H1 (cell line): ENCODE results near the gene CHAC2. TPM values are rescaled to one million over a fixed set of nuclear protein-coding genes. Genes with fewer than 3 reads are reported as not detected.

Source experiments
- CTCF ChIA-PET: fragments of 300-600 bp; sonication (Branson Sonifier 250); formaldehyde crosslinking; loops from one replicate; lab custom pipeline; 2021; ENCODE audit not compliant: partially characterized antibody; lab: Charles Lee
- POLR2A ChIA-PET: fragments of 300-600 bp; sonication (Branson Sonifier 250); formaldehyde crosslinking; loops from one replicate; lab custom pipeline; 2021; ENCODE audit warnings: inconsistent platforms; ENCODE audit not compliant: partially characterized antibody; lab: Charles Lee
- DNase-seq, 2 experiments: peaks; one replicate each; pipeline versions ENCODE4 v3.0.0 to v3.0.0-alpha.2; 2010 to 2022; ENCODE audit warnings: low spot score in 2 of 2, low read depth in 1 of 2, mixed read lengths in 1 of 2
- FAIRE-seq: peaks from 2 replicates; lab custom pipeline; 2011; peaks lifted over from hg19 to GRCh38; lab: Jason Lieb, UNC
- H2AFZ ChIP-seq: 2 replicates; pipeline ENCODE4 v1.8.1; 2012; ENCODE audit warnings: low read length, inconsistent platforms
- H2AK5ac ChIP-seq: 2 replicates; pipeline ENCODE4 v1.6.1; 2013; ENCODE audit warnings: low read depth, low read length
- H2BK120ac ChIP-seq: replicated peaks from 2 replicates; pipeline ENCODE3; 2013; ENCODE audit warnings: low read depth, low read length, inconsistent platforms
- H2BK12ac ChIP-seq: 2 replicates; pipeline ENCODE4 v1.6.1; 2013; ENCODE audit warnings: low read depth, low read length
- H2BK15ac ChIP-seq: 2 replicates; pipeline ENCODE4 v1.6.1; 2013; ENCODE audit warnings: low read length
- H2BK20ac ChIP-seq: 2 replicates; pipeline ENCODE4 v1.6.1; 2013; ENCODE audit warnings: low read length
- H2BK5ac ChIP-seq: 2 replicates; pipeline ENCODE4 v1.6.1; 2013; ENCODE audit warnings: low read depth, low read length
- H3K14ac ChIP-seq: 2 replicates; pipeline ENCODE4 v1.6.1; 2013; ENCODE audit warnings: inconsistent platforms; ENCODE audit not compliant: insufficient read length
- H3K18ac ChIP-seq: 2 replicates; pipeline ENCODE4 v1.6.1; 2013; ENCODE audit warnings: low read length; ENCODE audit errors: extremely low read depth
- H3K23ac ChIP-seq: 2 replicates; pipeline ENCODE4 v1.6.1; 2013; ENCODE audit warnings: inconsistent platforms; ENCODE audit not compliant: insufficient read length
- H3K23me2 ChIP-seq: 2 replicates; pipeline ENCODE4 v1.6.1; 2013; ENCODE audit warnings: low read depth, low read length
- H3K27ac ChIP-seq: 2 replicates; pipeline ENCODE4 v1.6.1; 2011; ENCODE audit warnings: low read depth, low read length, inconsistent platforms
- H3K27me3 ChIP-seq, 4 experiments: replicated peaks in 1 of 4; 1 replicate in 1 of 4; 2 replicates in 3 of 4; pipeline versions ENCODE4 v1.6.1 to v1.8.1; 2011 to 2013; ENCODE audit warnings: low read length in 3 of 4, mild to moderate bottlenecking in 3 of 4, inconsistent platforms in 2 of 4, mixed read lengths in 2 of 4, moderate library complexity in 1 of 4; ENCODE audit not compliant: control insufficient read depth in 3 of 4, insufficient read depth in 3 of 4; ENCODE audit errors: extremely low read depth in 1 of 4
- H3K36me3 ChIP-seq, 4 experiments: 2 replicates each; pipeline versions ENCODE4 v1.6.1 to v1.8.1; 2011 to 2013; ENCODE audit warnings: mild to moderate bottlenecking in 4 of 4, low read length in 3 of 4, moderate library complexity in 2 of 4, control low read depth in 1 of 4, inconsistent platforms in 1 of 4; ENCODE audit not compliant: insufficient read depth in 4 of 4, control insufficient read depth in 2 of 4
- H3K4ac ChIP-seq: replicated peaks from 2 replicates; pipeline ENCODE3; 2013; ENCODE audit warnings: low read length, low read depth, mixed read lengths, inconsistent platforms; ENCODE audit not compliant: insufficient read length
- H3K4me1 ChIP-seq, 4 experiments: replicated peaks in 1 of 4; 1 replicate in 1 of 4; 2 replicates in 3 of 4; pipeline versions ENCODE4 v1.6.1 to v1.8.1; 2011 to 2013; ENCODE audit warnings: low read length in 3 of 4, inconsistent platforms in 2 of 4, mixed read lengths in 1 of 4; ENCODE audit not compliant: insufficient read depth in 4 of 4, control insufficient read depth in 3 of 4
- H3K4me2 ChIP-seq, 2 experiments: 2 replicates each; pipeline versions ENCODE4 v1.6.1 to v1.8.1; 2011 to 2013; ENCODE audit warnings: low read depth in 2 of 2, low read length in 2 of 2, control low read depth in 1 of 2, inconsistent platforms in 1 of 2, mild to moderate bottlenecking in 1 of 2; ENCODE audit not compliant: insufficient read depth in 1 of 2
- H3K4me3 ChIP-seq, 4 experiments: fragments of 200-600, 300-600 bp in 1 of 4; sonication (generic), shearing (Covaris generic), sonication (Bioruptor Twin) in 1 of 4; 2 replicates each; pipeline versions ENCODE4 v1.5.1 to v1.8.1; 2011 to 2016; ENCODE audit warnings: low read length in 4 of 4, low read depth in 3 of 4, control low read depth in 2 of 4, inconsistent platforms in 2 of 4, mild to moderate bottlenecking in 2 of 4, mixed read lengths in 1 of 4, moderate library complexity in 1 of 4; ENCODE audit not compliant: insufficient read depth in 2 of 4; ENCODE audit errors: extremely low read depth in 1 of 4
- H3K56ac ChIP-seq: replicated peaks from 2 replicates; pipeline ENCODE3; 2013; ENCODE audit warnings: low read depth, mild to moderate bottlenecking, mixed read lengths, low read length, inconsistent platforms; ENCODE audit not compliant: insufficient read length
- H3K79me1 ChIP-seq: 2 replicates; pipeline ENCODE4 v1.6.1; 2013; ENCODE audit warnings: low read depth, low read length, control low read depth
- H3K79me2 ChIP-seq, 2 experiments: 2 replicates each; pipeline versions ENCODE4 v1.6.1 to v1.8.1; 2012 to 2013; ENCODE audit warnings: low read length in 2 of 2, mild to moderate bottlenecking in 2 of 2, inconsistent platforms in 1 of 2; ENCODE audit not compliant: insufficient read depth in 2 of 2, control insufficient read depth in 1 of 2
- H3K9ac ChIP-seq, 4 experiments: replicated peaks in 1 of 4; 1 replicate in 1 of 4; 2 replicates in 3 of 4; pipeline versions ENCODE4 v1.6.1 to v1.8.1; 2011 to 2013; ENCODE audit warnings: low read depth in 3 of 4, low read length in 3 of 4, control low read depth in 2 of 4, mild to moderate bottlenecking in 2 of 4, moderate library complexity in 2 of 4, inconsistent platforms in 1 of 4; ENCODE audit errors: extremely low read depth in 1 of 4
- H3K9me3 ChIP-seq, 2 experiments: 2 replicates each; pipeline versions ENCODE4 v1.6.1 to v1.8.1; 2012 to 2013; ENCODE audit warnings: mild to moderate bottlenecking in 2 of 2, moderate library complexity in 2 of 2, control low read depth in 1 of 2, inconsistent platforms in 1 of 2, low read depth in 1 of 2, low read length in 1 of 2, mixed read lengths in 1 of 2; ENCODE audit not compliant: insufficient read depth in 2 of 2
- H4K20me1 ChIP-seq, 2 experiments: replicated peaks in 1 of 2; 2 replicates each; pipeline versions ENCODE3 to v1.8.1; 2011 to 2013; ENCODE audit warnings: inconsistent platforms in 2 of 2, low read length in 2 of 2, mild to moderate bottlenecking in 1 of 2; ENCODE audit not compliant: insufficient read depth in 2 of 2, control insufficient read depth in 1 of 2
- H4K5ac ChIP-seq: 2 replicates; pipeline ENCODE4 v1.6.1; 2013; ENCODE audit warnings: low read length, low read depth, mixed read lengths, inconsistent platforms; ENCODE audit not compliant: insufficient read length
- H4K8ac ChIP-seq: 2 replicates; pipeline ENCODE4 v1.8.0; 2013; ENCODE audit warnings: mild to moderate bottlenecking, moderate library complexity, low read length, inconsistent platforms; ENCODE audit not compliant: insufficient read depth; ENCODE audit errors: extremely low read depth
- H4K91ac ChIP-seq: replicated peaks from 2 replicates; pipeline ENCODE3; 2013; ENCODE audit warnings: low read length, mixed read lengths, inconsistent platforms; ENCODE audit not compliant: insufficient read length
- BACH1 ChIP-seq: IDR thresholded peaks from 2 replicates; pipeline ENCODE4 v1.6.1; 2012; ENCODE audit warnings: low read length, improper control_type of control experiment
- WGBS, 2 experiments: shearing (Covaris generic) in 1 of 2; methylation state at CpG; one replicate each; pipeline versions ENCODE4 v1.1.6 to v1.1.7; 2013 to 2015; ENCODE audit warnings: low lambda C conversion rate in 2 of 2, mixed read lengths in 2 of 2, inconsistent platforms in 1 of 2, low coverage in 1 of 2, missing lambda C conversion rate in 1 of 2; ENCODE audit not compliant: insufficient replicate concordance in 2 of 2, insufficient coverage in 1 of 2, insufficient read length in 1 of 2; ENCODE audit errors: extremely low coverage in 1 of 2, missing lambda C conversion rate in 1 of 2; 5-methylcytosine and 5-hydroxymethylcytosine counted together
- polyA plus RNA-seq, 7 experiments: library from polyadenylated mRNA; depleted of rRNA in 3 of 7; stranded (reverse) in 5 of 7; unstranded in 2 of 7; fragments of >200 nt in 5 of 7; fragments of 200-250 nt in 2 of 7; gene quantifications; 1 replicate in 5 of 7; 2 replicates in 1 of 7; 4 replicates in 1 of 7; pipeline versions ENCODE4 v1.2.1 to v1.2.3, GENCODE V29; 2011 to 2013; ENCODE audit warnings: missing spikeins in 2 of 7, mixed read lengths in 2 of 7
- total RNA-seq: library from RNA; stranded (reverse); fragmentation: NEBNext Ultra II Directional; extraction: Animal tissue kit (Norgen Biotek cat#: 25700); gene quantifications from 2 replicates; pipeline ENCODE4 v1.2.1, GENCODE V29; 2021

Gene CHAC2
- total and polyA plus RNA-seq, 2 of the 8 experiments (the other 6 are each of a cell fraction or from before 2014, with no cell fraction given), result 5.4 to 11.2 TPM

- FAIRE-seq, result no peak
- no peak overlapping the region for H2BK20ac ChIP-seq
Measured at GRCh38 chr2:53737091-53737490, 30.5 kb upstream of the CHAC2 start.

More at GRCh38 chr2:53737091-53737490, 30.5 kb upstream of the CHAC2 start:
- Histone ChIP-seq H2AK5ac (no peak overlapping the region), H3K4ac (no peak overlapping the region), H4K20me1 (no peaks in the 10 kb centered on the region), H4K5ac (no peak overlapping the region), H3K4me2 (no peak overlapping the region), H2BK120ac (no peak overlapping the region), H2BK5ac (no peak overlapping the region), H2BK15ac (no peak overlapping the region), H3K14ac (no peak overlapping the region), H3K9ac (no peak overlapping the region), H3K27ac (no peak overlapping the region), H3K4me1 (no peaks in the 10 kb centered on the region), H3K56ac (no peak overlapping the region), H3K79me1 (no peaks in the 10 kb centered on the region), H3K23ac (no peak overlapping the region), H3K79me2 (no peaks in the 10 kb centered on the region), H3K18ac (peak overlapping the region; percentile 4; the same call in 1 of the 2 replicates), H4K91ac (no peak overlapping the region), H3K4me3 (no peak overlapping the region), H3K27me3 (no peaks in the 10 kb centered on the region), H2BK12ac (no peak overlapping the region), H2AFZ (no peak overlapping the region), H3K36me3 (no peaks in the 10 kb centered on the region; a peak in 1 of 8 replicates), H3K23me2 (no peaks in the 10 kb centered on the region), H4K8ac (no peak overlapping the region), H3K9me3 (no peaks in the 10 kb centered on the region)
- DNase-seq, result no peak
- ChIA-PET CTCF (no interaction called here), POLR2A (no interaction called here)
- WGBS, 2 experiments, result 91% methylated on average over 5 of the region's 5 CpGs; no CpG with 5 or more reads in 1 of the 2 experiments
- TF ChIP-seq BACH1, result no peak
